ENCODE data around the gene RAB22A. TPM values are rescaled to one million over a fixed set of nuclear protein-coding genes. Genes with fewer than 3 reads are reported as not detected.

The RAB22A gene
- total RNA-seq, 3 donors from 2014 or later (not counting 1 experiment from before 2014, with no cell fraction given), result 19.6 to 29.8 (median 28.6) TPM

DNA sequence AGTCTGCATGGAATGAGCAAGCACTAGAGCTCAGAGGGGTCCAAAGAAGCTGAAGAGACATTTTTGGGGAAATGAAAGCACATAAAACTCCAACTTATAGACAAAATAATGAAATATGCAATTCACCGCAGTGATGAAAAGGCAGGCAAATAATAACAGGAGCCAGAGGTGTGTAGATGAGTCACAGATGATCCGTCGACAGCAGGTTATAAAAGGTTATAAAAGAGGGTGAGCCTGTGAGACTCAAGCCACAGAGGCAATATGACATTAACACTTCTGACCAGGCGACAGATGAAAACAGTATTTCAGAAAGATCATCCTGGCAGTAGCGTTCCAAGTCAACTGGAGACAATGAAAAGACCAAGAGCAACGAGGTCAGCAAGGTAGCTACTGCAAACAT is 45.2 kb upstream of the RAB22A start:
- 81% methylated on average over 6 of the region's 6 CpGs for WGBS (ENCODE audit: insufficient coverage)
- intact Hi-C loops (cut with micrococcal nuclease), result no loop called here
- H3K4me3 Mint-ChIP-seq, result no peak overlapping the region
- H3K36me3 ChIP-seq (ENCODE audit: control insufficient read depth, insufficient read depth, low read length), result peaks cover 26% of the 10 kb centered on the region
- no peak for ATAC-seq
- no peaks in the 10 kb centered on the region for H3K27me3 Mint-ChIP-seq (ENCODE audit: low read depth in 2 of 2)
- H3K27ac Mint-ChIP-seq, result no peak overlapping the region
- peaks cover 8% of the 10 kb centered on the region for H3K36me3 Mint-ChIP-seq
- TF ChIP-seq, protein P1, sequence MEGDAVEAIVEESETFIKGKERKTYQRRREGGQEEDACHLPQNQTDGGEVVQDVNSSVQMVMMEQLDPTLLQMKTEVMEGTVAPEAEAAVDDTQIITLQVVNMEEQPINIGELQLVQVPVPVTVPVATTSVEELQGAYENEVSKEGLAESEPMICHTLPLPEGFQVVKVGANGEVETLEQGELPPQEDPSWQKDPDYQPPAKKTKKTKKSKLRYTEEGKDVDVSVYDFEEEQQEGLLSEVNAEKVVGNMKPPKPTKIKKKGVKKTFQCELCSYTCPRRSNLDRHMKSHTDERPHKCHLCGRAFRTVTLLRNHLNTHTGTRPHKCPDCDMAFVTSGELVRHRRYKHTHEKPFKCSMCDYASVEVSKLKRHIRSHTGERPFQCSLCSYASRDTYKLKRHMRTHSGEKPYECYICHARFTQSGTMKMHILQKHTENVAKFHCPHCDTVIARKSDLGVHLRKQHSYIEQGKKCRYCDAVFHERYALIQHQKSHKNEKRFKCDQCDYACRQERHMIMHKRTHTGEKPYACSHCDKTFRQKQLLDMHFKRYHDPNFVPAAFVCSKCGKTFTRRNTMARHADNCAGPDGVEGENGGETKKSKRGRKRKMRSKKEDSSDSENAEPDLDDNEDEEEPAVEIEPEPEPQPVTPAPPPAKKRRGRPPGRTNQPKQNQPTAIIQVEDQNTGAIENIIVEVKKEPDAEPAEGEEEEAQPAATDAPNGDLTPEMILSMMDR (IDR thresholded peaks at IDR 0.05), result no peak
- peaks cover 16 to 17% of the 10 kb centered on the region in 2 donors for H3K4me1 Mint-ChIP-seq
- H3K27ac ChIP-seq (ENCODE audit: low read length), result no peak overlapping the region
- no peak overlapping the region for H3K4me3 ChIP-seq (ENCODE audit: low read length)
- H3K4me1 ChIP-seq (ENCODE audit: control insufficient read depth, insufficient read depth, low read length), result no peaks in the 10 kb centered on the region
- no peak for DNase-seq
- no peaks in the 10 kb centered on the region for H3K9me3 ChIP-seq (ENCODE audit: control insufficient read depth, insufficient read depth, low read length)
- H3K27me3 ChIP-seq (ENCODE audit: control insufficient read depth, insufficient read depth, low read length), result no peaks in the 10 kb centered on the region
- H3K9me3 Mint-ChIP-seq, result no peaks in the 10 kb centered on the region

GRCh38 chr20:58267389-58268215 is 41.9 kb upstream of the RAB22A start:
- TF ChIP-seq, protein P1 (IDR thresholded peaks at IDR 0.05), result no peak
- Histone ChIP-seq H3K4me3 (ENCODE audit: low read length) (no peak overlapping the region), H3K4me1 (ENCODE audit: control insufficient read depth, insufficient read depth, low read length) (no peaks in the 10 kb centered on the region), H3K36me3 (ENCODE audit: control insufficient read depth, insufficient read depth, low read length) (peaks cover 35% of the 10 kb centered on the region), H3K27ac (ENCODE audit: low read length) (no peak overlapping the region), H3K9me3 (ENCODE audit: control insufficient read depth, insufficient read depth, low read length) (no peaks in the 10 kb centered on the region), H3K27me3 (ENCODE audit: control insufficient read depth, insufficient read depth, low read length) (no peaks in the 10 kb centered on the region)
- H3K4me1 Mint-ChIP-seq, result peaks cover 16% of the 10 kb centered on the region in 2 donors
- peaks cover 16% of the 10 kb centered on the region for H3K36me3 Mint-ChIP-seq
- no peaks in the 10 kb centered on the region for H3K9me3 Mint-ChIP-seq
- no peak overlapping the region for H3K4me3 Mint-ChIP-seq
- intact Hi-C loops (cut with micrococcal nuclease), result no loop called here
- 90% methylated on average over 9 of the region's 9 CpGs for WGBS (ENCODE audit: insufficient coverage)
- no peaks in the 10 kb centered on the region for H3K27me3 Mint-ChIP-seq (ENCODE audit: low read depth in 2 of 2)
- ATAC-seq, result no peak
- H3K27ac Mint-ChIP-seq, result peak overlapping the region in 1 of 2 donors; percentile 67
- DNase-seq, result no peak

DNA sequence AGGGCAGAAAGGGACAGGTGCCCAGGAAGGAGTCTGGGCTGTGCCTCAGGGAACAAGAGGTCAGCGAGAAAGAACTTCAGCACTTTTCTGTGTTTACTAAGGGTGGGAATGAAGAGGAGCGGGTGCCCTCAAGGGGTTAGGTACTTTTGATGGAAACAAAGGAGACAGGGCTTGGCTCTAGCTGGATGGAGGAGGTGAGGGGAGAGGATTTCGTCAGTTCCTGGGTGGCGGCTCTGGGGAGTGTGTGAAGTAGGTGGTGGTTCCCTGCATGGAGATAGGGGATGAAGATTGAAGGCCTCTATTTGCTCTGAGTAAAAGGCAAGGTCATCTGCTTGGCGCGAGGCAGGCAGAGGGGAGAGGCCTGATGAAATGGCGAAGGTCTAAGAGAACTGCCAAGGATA is 41.1 kb upstream of the RAB22A start:
- no peaks in the 10 kb centered on the region for H3K27me3 Mint-ChIP-seq (ENCODE audit: low read depth in 2 of 2)

More for the DNA sequence above, 41.1 kb upstream of the RAB22A start:
- Mint-ChIP-seq H3K27ac (peak overlapping the region in 1 of 2 donors; percentile 67), H3K4me1 (peaks cover 16 to 19% of the 10 kb centered on the region in 2 donors), H3K9me3 (no peaks in the 10 kb centered on the region), H3K36me3 (peaks cover 16% of the 10 kb centered on the region), H3K4me3 (no peak overlapping the region)
- H3K27me3 ChIP-seq (ENCODE audit: control insufficient read depth, insufficient read depth, low read length), result no peaks in the 10 kb centered on the region
- no peaks in the 10 kb centered on the region for H3K4me1 ChIP-seq (ENCODE audit: control insufficient read depth, insufficient read depth, low read length)
- intact Hi-C loops (cut with micrococcal nuclease), result no loop called here
- H3K4me3 ChIP-seq (ENCODE audit: low read length), result no peak overlapping the region
- H3K9me3 ChIP-seq (ENCODE audit: control insufficient read depth, insufficient read depth, low read length), result no peaks in the 10 kb centered on the region
- peaks cover 34% of the 10 kb centered on the region for H3K36me3 ChIP-seq (ENCODE audit: control insufficient read depth, insufficient read depth, low read length)
- TF ChIP-seq, protein P1 (IDR thresholded peaks at IDR 0.05), result no peak
- DNase-seq, result no peak
- H3K27ac ChIP-seq (ENCODE audit: low read length), result no peak overlapping the region
- 97% methylated on average over 7 of the region's 7 CpGs for WGBS (ENCODE audit: insufficient coverage)
- no peak for ATAC-seq

All from natural killer cell (primary cell).